ENCODE results near the gene CACNA1H.
"Not testable (repeated sequence)": the region's sequence is repeated elsewhere in the genome, so short reads cannot be mapped to it uniquely, and the experiment has no call there.

Gene CACNA1H

DNA sequence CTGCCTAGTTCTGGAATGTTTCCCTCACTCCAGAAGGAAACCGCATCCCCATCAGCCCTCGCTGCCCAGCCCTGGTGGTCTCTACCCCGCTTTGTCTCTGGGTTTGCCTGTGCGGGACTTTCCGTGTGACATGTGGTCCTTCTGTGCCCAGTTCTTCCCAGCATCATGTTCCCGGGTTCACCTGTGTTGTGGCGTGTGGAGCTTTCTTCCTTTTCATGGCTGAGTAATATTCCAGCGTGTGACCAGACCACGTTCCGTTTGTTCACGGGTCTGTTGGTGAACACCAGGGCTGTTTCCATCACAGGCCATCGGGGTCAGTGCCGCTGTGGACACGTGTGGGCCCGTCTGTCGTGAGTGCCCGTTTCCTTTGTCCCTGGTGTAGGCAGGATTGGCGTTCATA, 32.1 kb downstream of the CACNA1H start:
- no peaks in the 10 kb centered on the region for H3K36me3 ChIP-seq (ENCODE audit: control insufficient read depth, low read length)
- H3K27me3 ChIP-seq (ENCODE audit: control insufficient read depth, low read length), result no peaks in the 10 kb centered on the region
- TF ChIP-seq EZH2phosphoT487 (IDR thresholded peaks at IDR 0.05; ENCODE audit: borderline replicate concordance, low read length), result no peak
- TF ChIP-seq, protein P1, sequence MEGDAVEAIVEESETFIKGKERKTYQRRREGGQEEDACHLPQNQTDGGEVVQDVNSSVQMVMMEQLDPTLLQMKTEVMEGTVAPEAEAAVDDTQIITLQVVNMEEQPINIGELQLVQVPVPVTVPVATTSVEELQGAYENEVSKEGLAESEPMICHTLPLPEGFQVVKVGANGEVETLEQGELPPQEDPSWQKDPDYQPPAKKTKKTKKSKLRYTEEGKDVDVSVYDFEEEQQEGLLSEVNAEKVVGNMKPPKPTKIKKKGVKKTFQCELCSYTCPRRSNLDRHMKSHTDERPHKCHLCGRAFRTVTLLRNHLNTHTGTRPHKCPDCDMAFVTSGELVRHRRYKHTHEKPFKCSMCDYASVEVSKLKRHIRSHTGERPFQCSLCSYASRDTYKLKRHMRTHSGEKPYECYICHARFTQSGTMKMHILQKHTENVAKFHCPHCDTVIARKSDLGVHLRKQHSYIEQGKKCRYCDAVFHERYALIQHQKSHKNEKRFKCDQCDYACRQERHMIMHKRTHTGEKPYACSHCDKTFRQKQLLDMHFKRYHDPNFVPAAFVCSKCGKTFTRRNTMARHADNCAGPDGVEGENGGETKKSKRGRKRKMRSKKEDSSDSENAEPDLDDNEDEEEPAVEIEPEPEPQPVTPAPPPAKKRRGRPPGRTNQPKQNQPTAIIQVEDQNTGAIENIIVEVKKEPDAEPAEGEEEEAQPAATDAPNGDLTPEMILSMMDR (IDR thresholded peaks at IDR 0.05; ENCODE audit: low read depth, low read length, poor library complexity, severe bottlenecking), result no peak
- no peak overlapping the region for H3K4me2 ChIP-seq (ENCODE audit: low read length)
- no peaks in the 10 kb centered on the region for H3K4me1 ChIP-seq (ENCODE audit: control insufficient read depth, low read length)
- no peaks in the 10 kb centered on the region for H3K9me3 ChIP-seq (ENCODE audit: control insufficient read depth, insufficient read depth, low read length)
- no peaks in the 10 kb centered on the region for H4K20me1 ChIP-seq (ENCODE audit: control insufficient read depth, insufficient read depth, low read depth, low read length)
- H3K4me3 ChIP-seq (ENCODE audit: low read length), result no peak overlapping the region
- H3F3A ChIP-seq (ENCODE audit: control insufficient read depth, insufficient read depth), result no peaks in the 10 kb centered on the region
- no peaks in the 10 kb centered on the region for H3K79me2 ChIP-seq (ENCODE audit: control insufficient read depth, low read length)
- H3K27ac ChIP-seq (ENCODE audit: low read depth, low read length), result no peak overlapping the region
- H3K9me2 ChIP-seq (replicated peaks; ENCODE audit: control insufficient read depth, low read length), result no peaks in the 10 kb centered on the region

DNA sequence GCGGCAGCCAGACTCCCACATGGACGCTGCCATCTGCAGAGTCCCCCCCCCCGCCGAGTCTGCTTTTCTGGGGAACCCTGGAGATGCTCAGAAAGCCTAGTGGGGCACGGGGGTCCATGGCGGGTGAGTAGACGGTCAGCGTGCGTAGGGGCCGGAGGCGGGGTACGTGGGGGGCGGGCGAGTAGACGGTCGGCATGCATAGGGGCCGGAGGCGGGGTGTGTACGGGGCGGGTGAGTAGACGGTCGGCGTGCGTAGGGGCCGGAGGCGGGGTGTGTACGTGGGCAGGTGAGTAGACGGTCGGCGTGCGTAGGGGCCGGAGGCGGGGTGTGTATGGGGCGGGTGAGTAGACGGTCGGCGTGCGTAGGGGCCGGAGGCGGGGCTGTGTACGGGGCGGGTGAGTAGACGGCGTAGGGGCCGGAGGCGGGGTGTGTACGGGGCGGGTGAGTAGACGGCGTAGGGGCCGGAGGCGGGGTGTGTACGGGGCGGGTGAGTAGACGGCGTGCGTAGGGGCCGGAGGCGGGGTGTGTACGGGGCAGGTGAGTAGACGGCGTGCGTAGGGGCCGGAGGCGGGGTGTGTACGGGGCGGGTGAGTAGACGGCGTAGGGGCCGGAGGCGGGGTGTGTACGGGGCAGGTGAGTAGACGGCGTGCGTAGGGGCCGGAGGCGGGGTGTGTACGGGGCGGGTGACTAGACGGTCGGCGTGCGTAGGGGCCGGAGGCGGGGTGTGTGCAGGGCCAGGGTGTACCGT, 32.7 kb downstream of the CACNA1H start:
- H3K4me2 ChIP-seq (ENCODE audit: low read length); H3K9me2 ChIP-seq (replicated peaks; ENCODE audit: control insufficient read depth, low read length); H3K79me2 ChIP-seq (ENCODE audit: control insufficient read depth, low read length); H3K27me3 ChIP-seq (ENCODE audit: control insufficient read depth, low read length); H3K4me1 ChIP-seq (ENCODE audit: control insufficient read depth, low read length); H3K4me3 ChIP-seq (ENCODE audit: low read length); H3K36me3 ChIP-seq (ENCODE audit: control insufficient read depth, low read length); H3K27ac ChIP-seq (ENCODE audit: low read depth, low read length); H4K20me1 ChIP-seq (ENCODE audit: control insufficient read depth, insufficient read depth, low read depth, low read length); H3K9me3 ChIP-seq (ENCODE audit: control insufficient read depth, insufficient read depth, low read length); H3F3A ChIP-seq (ENCODE audit: control insufficient read depth, insufficient read depth): not testable (repeated sequence)

DNA sequence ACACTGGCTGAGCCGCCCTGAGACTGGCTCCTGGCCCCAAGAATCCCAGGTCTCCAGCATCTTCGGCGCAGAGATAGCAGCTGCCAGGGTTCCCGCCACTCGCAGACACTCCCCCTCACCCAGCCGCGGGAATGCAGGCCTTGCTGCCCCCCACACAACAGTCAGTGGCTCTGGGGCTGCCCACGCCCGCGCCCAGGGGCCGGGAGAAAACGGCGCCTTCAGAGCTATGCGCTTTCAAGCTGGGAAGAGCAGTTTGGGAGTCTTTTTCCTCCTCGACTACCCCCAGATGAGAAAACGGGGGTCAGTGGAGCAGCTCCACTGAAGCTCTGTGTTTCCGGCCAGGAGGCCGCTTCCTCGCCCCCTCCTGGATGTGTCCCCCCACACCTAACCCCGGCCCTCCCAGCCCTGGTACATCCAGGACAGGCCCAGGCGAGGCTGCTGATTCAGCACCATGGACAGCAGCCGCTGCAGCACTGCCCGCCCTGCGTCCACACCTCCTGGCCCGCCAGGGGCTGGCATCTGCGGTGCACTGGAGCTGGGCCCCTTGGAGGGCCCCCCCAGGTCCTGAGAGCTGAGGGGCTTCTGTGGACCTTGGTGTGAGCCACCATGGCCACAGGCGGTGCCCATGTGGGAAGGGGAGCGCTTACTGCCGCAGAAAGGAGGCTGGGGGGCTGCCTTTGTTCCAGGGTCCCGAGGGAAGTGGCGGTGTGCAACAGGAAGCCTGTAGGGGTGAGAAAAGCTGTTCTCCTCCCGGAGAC, 35.7 kb downstream of the CACNA1H start:
- no peaks in the 10 kb centered on the region for H3K27me3 ChIP-seq (ENCODE audit: control insufficient read depth, low read length)
- H3K9me3 ChIP-seq (ENCODE audit: control insufficient read depth, insufficient read depth, low read length), result no peaks in the 10 kb centered on the region
- H3F3A ChIP-seq (ENCODE audit: control insufficient read depth, insufficient read depth), result no peaks in the 10 kb centered on the region
- H4K20me1 ChIP-seq (ENCODE audit: control insufficient read depth, insufficient read depth, low read depth, low read length), result no peaks in the 10 kb centered on the region
- H3K27ac ChIP-seq (ENCODE audit: low read depth, low read length), result no peak overlapping the region
- H3K36me3 ChIP-seq (ENCODE audit: control insufficient read depth, low read length), result no peaks in the 10 kb centered on the region
- no peak overlapping the region for H3K4me2 ChIP-seq (ENCODE audit: low read length)
- no peak overlapping the region for H3K4me3 ChIP-seq (ENCODE audit: low read length)
- H3K9me2 ChIP-seq (replicated peaks; ENCODE audit: control insufficient read depth, low read length), result no peaks in the 10 kb centered on the region
- H3K79me2 ChIP-seq (ENCODE audit: control insufficient read depth, low read length), result no peaks in the 10 kb centered on the region
- TF ChIP-seq EZH2phosphoT487 (IDR thresholded peaks at IDR 0.05; ENCODE audit: borderline replicate concordance, low read length), result no peak
- TF ChIP-seq, protein P1 (IDR thresholded peaks at IDR 0.05; ENCODE audit: low read depth, low read length, poor library complexity, severe bottlenecking), result no peak
- H3K4me1 ChIP-seq (ENCODE audit: control insufficient read depth, low read length), result no peaks in the 10 kb centered on the region

DNA sequence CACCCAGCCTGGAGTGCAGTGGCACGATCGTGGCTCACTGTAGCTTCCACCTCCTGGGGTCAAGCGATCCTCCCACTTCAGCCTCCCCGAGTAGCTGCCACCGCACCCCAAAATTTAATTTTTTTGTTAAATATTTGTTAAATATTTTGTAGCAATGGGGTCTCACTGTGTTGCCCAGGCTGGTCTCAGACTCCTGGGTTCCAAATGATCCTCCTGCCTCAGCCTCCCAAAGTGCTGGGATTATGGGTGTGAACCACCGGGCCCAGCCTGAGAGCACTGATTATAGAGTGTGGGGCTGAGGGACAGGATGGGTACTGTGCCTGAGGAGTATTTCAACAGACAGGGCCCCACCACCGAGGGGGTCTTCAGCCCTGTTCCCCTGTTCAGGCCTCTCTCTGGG, 36.5 kb downstream of the CACNA1H start:
- H4K20me1 ChIP-seq (ENCODE audit: control insufficient read depth, insufficient read depth, low read depth, low read length), result no peaks in the 10 kb centered on the region
- TF ChIP-seq, protein P1 (IDR thresholded peaks at IDR 0.05; ENCODE audit: low read depth, low read length, poor library complexity, severe bottlenecking), result no peak
- TF ChIP-seq EZH2phosphoT487 (IDR thresholded peaks at IDR 0.05; ENCODE audit: borderline replicate concordance, low read length), result no peak
- H3K9me3 ChIP-seq (ENCODE audit: control insufficient read depth, insufficient read depth, low read length), result no peaks in the 10 kb centered on the region
- H3K27ac ChIP-seq (ENCODE audit: low read depth, low read length), result no peak overlapping the region
- H3K27me3 ChIP-seq (ENCODE audit: control insufficient read depth, low read length), result no peaks in the 10 kb centered on the region
- no peaks in the 10 kb centered on the region for H3K79me2 ChIP-seq (ENCODE audit: control insufficient read depth, low read length)
- no peaks in the 10 kb centered on the region for H3F3A ChIP-seq (ENCODE audit: control insufficient read depth, insufficient read depth)
- no peak overlapping the region for H3K4me3 ChIP-seq (ENCODE audit: low read length)
- H3K4me2 ChIP-seq (ENCODE audit: low read length), result no peak overlapping the region
- no peaks in the 10 kb centered on the region for H3K9me2 ChIP-seq (replicated peaks; ENCODE audit: control insufficient read depth, low read length)
- no peaks in the 10 kb centered on the region for H3K36me3 ChIP-seq (ENCODE audit: control insufficient read depth, low read length)
- H3K4me1 ChIP-seq (ENCODE audit: control insufficient read depth, low read length), result no peaks in the 10 kb centered on the region

DNA sequence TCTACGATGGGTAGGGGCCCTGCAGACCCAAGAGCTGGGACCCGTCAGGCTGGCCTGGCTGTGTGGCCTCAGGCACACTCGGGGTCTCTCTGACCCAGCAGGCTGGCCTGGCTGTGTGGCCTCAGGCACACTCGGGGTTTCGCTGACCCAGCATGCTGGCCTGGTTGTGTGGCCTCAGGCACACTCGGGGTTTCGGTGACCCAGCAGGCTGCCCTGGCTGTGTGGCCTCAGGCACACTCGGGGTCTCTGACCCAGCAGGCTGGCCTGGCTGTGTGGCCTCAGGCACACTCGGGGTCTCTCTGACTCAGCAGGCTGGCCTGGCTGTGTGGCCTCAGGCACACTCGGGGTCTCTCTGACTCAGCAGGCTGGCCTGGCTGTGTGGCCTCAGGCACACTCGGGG, 37.9 kb downstream of the CACNA1H start:
- H3K79me2 ChIP-seq (ENCODE audit: control insufficient read depth, low read length); H3K27ac ChIP-seq (ENCODE audit: low read depth, low read length); H4K20me1 ChIP-seq (ENCODE audit: control insufficient read depth, insufficient read depth, low read depth, low read length); H3F3A ChIP-seq (ENCODE audit: control insufficient read depth, insufficient read depth); H3K9me2 ChIP-seq (replicated peaks; ENCODE audit: control insufficient read depth, low read length); H3K9me3 ChIP-seq (ENCODE audit: control insufficient read depth, insufficient read depth, low read length); H3K4me2 ChIP-seq (ENCODE audit: low read length); H3K36me3 ChIP-seq (ENCODE audit: control insufficient read depth, low read length); H3K27me3 ChIP-seq (ENCODE audit: control insufficient read depth, low read length); H3K4me1 ChIP-seq (ENCODE audit: control insufficient read depth, low read length); H3K4me3 ChIP-seq (ENCODE audit: low read length): not testable (repeated sequence)

All from DOHH2 (cell line).